Common myeloid progenitor, CD34-positive (primary cell): ENCODE measurements around the gene ADM2.

Experiments
- CTCF ChIA-PET: fragments of 350-600 bp; sonication (Branson Sonifier 250); formaldehyde crosslinking; loops from one replicate; lab custom pipeline; 2021; ENCODE audit warnings: antibody characterized with exemption; lab: Charles Lee
- POLR2A ChIA-PET: fragments of 350-600 bp; sonication (Branson Sonifier 250); formaldehyde crosslinking; loops from one replicate; lab custom pipeline; 2021; ENCODE audit warnings: antibody characterized with exemption; lab: Charles Lee
- DNase-seq, 3 donors: peaks; one replicate each; pipeline versions ENCODE4 v3.0.0 to v3.0.0-alpha.2; 2013
- H3K27ac ChIP-seq, 2 experiments: 1 replicate in 1 of 2; 2 replicates in 1 of 2; pipeline ENCODE4 v1.7.0; 2013; ENCODE audit warnings: inconsistent platforms in 2 of 2, low read length in 2 of 2, mild to moderate bottlenecking in 2 of 2, low read depth in 1 of 2, moderate library complexity in 1 of 2; ENCODE audit not compliant: severe bottlenecking in 2 of 2, insufficient read depth in 1 of 2, poor library complexity in 1 of 2
- H3K27me3 ChIP-seq, 5 experiments: replicated peaks in 2 of 5; 1 replicate in 3 of 5; 2 replicates in 2 of 5; pipeline versions ENCODE4 v1.6.1 to v1.7.0; 2013; ENCODE audit warnings: low read length in 4 of 5, mild to moderate bottlenecking in 2 of 5, moderate library complexity in 2 of 5, inconsistent platforms in 1 of 5; ENCODE audit not compliant: insufficient read depth in 5 of 5, control insufficient read depth in 4 of 5
- H3K36me3 ChIP-seq, 4 experiments: 1 replicate in 2 of 4; 2 replicates in 2 of 4; pipeline versions ENCODE4 v1.6.1 to v1.7.0; 2013; ENCODE audit warnings: low read length in 3 of 4, control low read depth in 1 of 4, mild to moderate bottlenecking in 1 of 4; ENCODE audit not compliant: control insufficient read depth in 4 of 4, insufficient read depth in 4 of 4
- H3K4me1 ChIP-seq, 4 experiments: 1 replicate in 3 of 4; 2 replicates in 1 of 4; pipeline versions ENCODE4 v1.6.1 to v1.7.1; 2013; ENCODE audit warnings: low read length in 3 of 4, mild to moderate bottlenecking in 3 of 4, control low read depth in 1 of 4, inconsistent platforms in 1 of 4, moderate library complexity in 1 of 4; ENCODE audit not compliant: control insufficient read depth in 4 of 4, insufficient read depth in 4 of 4; ENCODE audit errors: control extremely low read depth in 1 of 4
- H3K4me3 ChIP-seq, 7 experiments: 1 replicate in 4 of 7; 2 replicates in 3 of 7; pipeline versions ENCODE4 v1.5.1 to v1.7.0; 2013; ENCODE audit warnings: mild to moderate bottlenecking in 7 of 7, low read length in 6 of 7, moderate library complexity in 6 of 7, inconsistent platforms in 2 of 7, low read depth in 2 of 7, control low read depth in 1 of 7; ENCODE audit not compliant: insufficient read depth in 4 of 7, control insufficient read depth in 1 of 7; ENCODE audit errors: extremely low read depth in 1 of 7
- H3K9me3 ChIP-seq, 5 experiments: 1 replicate in 4 of 5; 2 replicates in 1 of 5; pipeline versions ENCODE4 v1.6.1 to v1.7.1; 2013; ENCODE audit warnings: low read length in 4 of 5, mild to moderate bottlenecking in 2 of 5, inconsistent platforms in 1 of 5, low read depth in 1 of 5, moderate library complexity in 1 of 5; ENCODE audit not compliant: control insufficient read depth in 4 of 5, insufficient read depth in 2 of 5; ENCODE audit errors: control extremely low read depth in 1 of 5
- WGBS: methylation state at CpG from one replicate; pipeline ENCODE4 v1.1.5; 2013; ENCODE audit not compliant: insufficient coverage; 5-methylcytosine and 5-hydroxymethylcytosine counted together

The ADM2 gene

GRCh38 chr22:50456466-50457234 lies 24.7 kb upstream of the ADM2 start:
- Histone ChIP-seq H3K36me3 (peaks cover 19 to 84% (median 60%) of the 10 kb centered on the region in 4 experiments), H3K27ac (no peak overlapping the region), H3K27me3 (no peaks in the 10 kb centered on the region), H3K4me3 (no peak overlapping the region), H3K9me3 (no peaks in the 10 kb centered on the region), H3K4me1 (no peaks in the 10 kb centered on the region)
- peak in 1 of 3 donors; percentile 15 for DNase-seq
- CTCF ChIA-PET: interaction anchor here (0.8 to 9.2 kb wide), 8 partner anchors 12 to 164 kb away, joined by 3 to 63 read pairs (median 4); partner anchors contain the start of gene SCO2
- POLR2A ChIA-PET: interaction anchor here (0.7 to 1.2 kb wide), 2 partner anchors 12 to 14 kb away, joined by 3 to 5 read pairs; no protein-coding TSS in a partner anchor
- 97% methylated on average over 29 of the region's 34 CpGs for WGBS

GRCh38 chr22:50459016-50459415 lies 22.3 kb upstream of the ADM2 start:
- CTCF ChIA-PET: interaction anchor here (1.0 to 9.2 kb wide), 3 partner anchors 9 to 37 kb away, joined by 3 to 63 read pairs (median 6); no protein-coding TSS in a partner anchor
- peaks cover 17 to 97% (median 72%) of the 10 kb centered on the region in 4 experiments for H3K36me3 ChIP-seq

GRCh38 chr22:50459496-50460140 lies 21.7 kb upstream of the ADM2 start:
- POLR2A ChIA-PET: no interaction called here
- peaks cover 16 to 97% (median 70%) of the 10 kb centered on the region in 4 experiments for H3K36me3 ChIP-seq

More at GRCh38 chr22:50459016-50459415, 22.3 kb upstream of the ADM2 start:
- POLR2A ChIA-PET: no interaction called here
- Histone ChIP-seq H3K9me3 (no peaks in the 10 kb centered on the region), H3K4me3 (no peak overlapping the region), H3K27ac (no peak overlapping the region), H3K4me1 (no peaks in the 10 kb centered on the region), H3K27me3 (no peaks in the 10 kb centered on the region)
- WGBS: 95% methylated on average over 20 of the region's 22 CpGs
- no peak for DNase-seq

GRCh38 chr22:50460938-50461337 lies 20.4 kb upstream of the ADM2 start:
- Histone ChIP-seq H3K27ac (no peak overlapping the region), H3K4me3 (no peak overlapping the region), H3K36me3 (peaks cover 11 to 97% (median 70%) of the 10 kb centered on the region in 4 experiments), H3K27me3 (no peaks in the 10 kb centered on the region), H3K9me3 (no peaks in the 10 kb centered on the region), H3K4me1 (no peaks in the 10 kb centered on the region)
- ChIA-PET POLR2A (no interaction called here), CTCF (interaction anchor here (1.2 to 9.2 kb wide), 5 partner anchors 11 to 50 kb away, joined by 3 to 63 read pairs (median 4); no protein-coding TSS in a partner anchor)
- no peak for DNase-seq
- 97% methylated on average over 17 of the region's 17 CpGs for WGBS

More at GRCh38 chr22:50459496-50460140, 21.7 kb upstream of the ADM2 start:
- Histone ChIP-seq H3K9me3 (no peaks in the 10 kb centered on the region), H3K4me3 (no peak overlapping the region), H3K27me3 (no peaks in the 10 kb centered on the region), H3K27ac (no peak overlapping the region), H3K4me1 (no peaks in the 10 kb centered on the region)
- peak in 2 of 3 donors; percentile 24 to 28 for DNase-seq
- CTCF ChIA-PET: interaction anchor here (1.0 to 9.2 kb wide), 3 partner anchors 9 to 37 kb away, joined by 3 to 63 read pairs (median 3); no protein-coding TSS in a partner anchor
- WGBS: 97% methylated on average over 35 of the region's 41 CpGs

- Histone ChIP-seq H3K36me3 (peaks cover 10 to 98% (median 72%) of the 10 kb centered on the region in 4 experiments), H3K27ac (no peak overlapping the region), H3K4me1 (no peaks in the 10 kb centered on the region), H3K27me3 (no peaks in the 10 kb centered on the region), H3K9me3 (no peaks in the 10 kb centered on the region), H3K4me3 (no peak overlapping the region)
- DNase-seq: no peak
- WGBS: 94% methylated on average over 26 of the region's 26 CpGs
- ChIA-PET POLR2A (no interaction called here), CTCF (interaction anchor here (1.2 to 9.2 kb wide), 4 partner anchors 11 to 49 kb away, joined by 3 to 63 read pairs (median 6); no protein-coding TSS in a partner anchor)
These were observed 19.8 kb upstream of the ADM2 start for GRCh38 chr22:50461536-50461935.

- no peak overlapping the region for H3K4me3 ChIP-seq
- peaks cover 12 to 98% (median 75%) of the 10 kb centered on the region in 4 experiments for H3K36me3 ChIP-seq
- 99% methylated on average over 18 of the region's 30 CpGs for WGBS
- CTCF ChIA-PET: interaction anchor here (1.5 to 2.6 kb wide), 3 partner anchors 12 to 18 kb away, joined by 4 to 9 read pairs (median 5); no protein-coding TSS in a partner anchor
- no peaks in the 10 kb centered on the region for H3K27me3 ChIP-seq
- H3K9me3 ChIP-seq: no peaks in the 10 kb centered on the region
- DNase-seq: no peak
- POLR2A ChIA-PET: no interaction called here
- no peak overlapping the region for H3K27ac ChIP-seq
- H3K4me1 ChIP-seq: no peaks in the 10 kb centered on the region
These were observed 19.3 kb upstream of the ADM2 start for GRCh38 chr22:50461979-50462540.
